Calu3 (cell line): ENCODE data around the gene EPHB2. TPM values are rescaled to one million over a fixed set of nuclear protein-coding genes. Genes with fewer than 3 reads are reported as not detected.

Source experiments
- BruUV-seq: library from RNA; stranded (reverse); fragments of 400-500 nt; replicated peaks from 2 replicates; lab custom pipeline; 2021; lab: Mats Ljungman, UMichigan
- CTCF ChIA-PET: fragments of 300-600 bp; sonication (Branson Sonifier 250); formaldehyde crosslinking; loops from one replicate; lab custom pipeline; 2022; ENCODE audit warnings: antibody characterized with exemption; lab: Charles Lee
- DNase-seq: peaks from one replicate; pipeline ENCODE4 v3.0.0; 2022
- H3K27ac Mint-ChIP-seq: one replicate; pipeline ENCODE4 v1.8.0; 2022; ENCODE audit warnings: mixed read lengths; ENCODE audit not compliant: unreplicated experiment
- H3K27me3 Mint-ChIP-seq: one replicate; pipeline ENCODE4 v1.8.0; 2022; ENCODE audit warnings: mixed read lengths; ENCODE audit not compliant: unreplicated experiment
- H3K36me3 Mint-ChIP-seq: one replicate; pipeline ENCODE4 v1.8.0; 2022; ENCODE audit warnings: mild to moderate bottlenecking, moderate library complexity, mixed read lengths; ENCODE audit not compliant: insufficient read depth, unreplicated experiment
- H3K4me1 Mint-ChIP-seq: one replicate; pipeline ENCODE4 v1.8.0; 2022; ENCODE audit warnings: mild to moderate bottlenecking, low read depth, mixed read lengths; ENCODE audit not compliant: unreplicated experiment
- H3K4me3 Mint-ChIP-seq: one replicate; pipeline ENCODE4 v1.8.0; 2022; ENCODE audit warnings: mild to moderate bottlenecking, low read depth, moderate library complexity, mixed read lengths; ENCODE audit not compliant: unreplicated experiment
- H3K9me3 Mint-ChIP-seq: one replicate; pipeline ENCODE4 v1.8.0; 2022; ENCODE audit warnings: low read depth, mixed read lengths; ENCODE audit not compliant: unreplicated experiment
- intact Hi-C: fragments of 100-400 bp; cut with micrococcal nuclease; formaldehyde crosslinking; loops from one replicate; pipeline ENCODE4 v1.10.0; 2022; ENCODE audit not compliant: unreplicated experiment
- total RNA-seq: library from RNA; stranded (reverse); gene quantifications from 2 replicates; pipeline ENCODE4 v1.2.3, GENCODE V29; 2022
- TF ChIP-seq, protein P1 (sequence below): fragments of 200-600 bp; IDR thresholded peaks from one replicate; pipeline ENCODE4 v1.8.0; 2022; ENCODE audit warnings: antibody characterized with exemption; ENCODE audit not compliant: unreplicated experiment

Gene EPHB2
- total RNA-seq, 1 experiment from 2014 or later = 19.3 TPM

DNA sequence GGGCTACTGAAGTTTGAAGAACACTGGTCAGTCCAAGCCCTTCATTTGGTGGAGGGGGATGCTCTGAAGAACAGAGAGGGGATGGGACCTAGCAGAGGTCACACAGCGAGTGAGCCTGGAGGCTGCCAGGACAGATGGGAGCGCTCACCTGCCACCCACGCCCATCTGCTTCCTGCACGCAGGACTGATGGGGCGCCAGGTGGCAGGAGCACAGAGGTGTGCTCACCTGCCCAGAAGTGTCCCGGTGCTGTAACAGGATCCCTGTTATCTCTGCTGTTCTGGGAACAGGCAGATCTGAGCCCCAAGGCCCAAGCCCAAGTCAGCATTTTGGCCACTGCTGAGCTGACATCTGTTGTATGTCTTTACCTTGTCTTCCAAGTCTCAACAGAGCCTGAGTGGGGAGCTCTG lies 40.5 kb downstream of the EPHB2 start:
- intact Hi-C loops = loop anchor here (5.0 kb wide), 1 partner anchor 81 kb away; no protein-coding TSS in a partner anchor
- peak overlapping the region; percentile 81 for H3K27ac Mint-ChIP-seq
- H3K4me1 Mint-ChIP-seq = peaks cover 23% of the 10 kb centered on the region
- H3K9me3 Mint-ChIP-seq = no peaks in the 10 kb centered on the region
- H3K36me3 Mint-ChIP-seq = peaks cover 4% of the 10 kb centered on the region
- no TSS peak for BruUV-seq
- no peak overlapping the region for H3K4me3 Mint-ChIP-seq
- peak; percentile 56 for DNase-seq
- CTCF ChIA-PET = interaction anchor here (0.6 to 1.3 kb wide), 4 partner anchors 47 to 183 kb away, joined by 3 to 7 read pairs (median 4); no protein-coding TSS in a partner anchor
- TF ChIP-seq, protein P1, sequence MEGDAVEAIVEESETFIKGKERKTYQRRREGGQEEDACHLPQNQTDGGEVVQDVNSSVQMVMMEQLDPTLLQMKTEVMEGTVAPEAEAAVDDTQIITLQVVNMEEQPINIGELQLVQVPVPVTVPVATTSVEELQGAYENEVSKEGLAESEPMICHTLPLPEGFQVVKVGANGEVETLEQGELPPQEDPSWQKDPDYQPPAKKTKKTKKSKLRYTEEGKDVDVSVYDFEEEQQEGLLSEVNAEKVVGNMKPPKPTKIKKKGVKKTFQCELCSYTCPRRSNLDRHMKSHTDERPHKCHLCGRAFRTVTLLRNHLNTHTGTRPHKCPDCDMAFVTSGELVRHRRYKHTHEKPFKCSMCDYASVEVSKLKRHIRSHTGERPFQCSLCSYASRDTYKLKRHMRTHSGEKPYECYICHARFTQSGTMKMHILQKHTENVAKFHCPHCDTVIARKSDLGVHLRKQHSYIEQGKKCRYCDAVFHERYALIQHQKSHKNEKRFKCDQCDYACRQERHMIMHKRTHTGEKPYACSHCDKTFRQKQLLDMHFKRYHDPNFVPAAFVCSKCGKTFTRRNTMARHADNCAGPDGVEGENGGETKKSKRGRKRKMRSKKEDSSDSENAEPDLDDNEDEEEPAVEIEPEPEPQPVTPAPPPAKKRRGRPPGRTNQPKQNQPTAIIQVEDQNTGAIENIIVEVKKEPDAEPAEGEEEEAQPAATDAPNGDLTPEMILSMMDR = no peak
- H3K27me3 Mint-ChIP-seq = no peaks in the 10 kb centered on the region

- H3K4me1 Mint-ChIP-seq = peaks cover 17% of the 10 kb centered on the region
- TF ChIP-seq, protein P1 = no peak
- no peak overlapping the region for H3K4me3 Mint-ChIP-seq
- H3K27ac Mint-ChIP-seq = no peak overlapping the region
- CTCF ChIA-PET = no interaction called here
- no peaks in the 10 kb centered on the region for H3K27me3 Mint-ChIP-seq
- intact Hi-C loops = loop anchor here (5.0 kb wide), 1 partner anchor 80 kb away; no protein-coding TSS in a partner anchor
- H3K36me3 Mint-ChIP-seq = no peaks in the 10 kb centered on the region
- no peaks in the 10 kb centered on the region for H3K9me3 Mint-ChIP-seq
- no peak for DNase-seq
- no TSS peak for BruUV-seq
These were observed 41.7 kb downstream of the EPHB2 start for GRCh38 chr1:22752339-22752738.

- Mint-ChIP-seq H3K27ac (no peak overlapping the region), H3K36me3 (no peaks in the 10 kb centered on the region), H3K4me3 (no peak overlapping the region), H3K4me1 (peaks cover 17% of the 10 kb centered on the region), H3K27me3 (no peaks in the 10 kb centered on the region), H3K9me3 (no peaks in the 10 kb centered on the region)
- CTCF ChIA-PET = no interaction called here
- TF ChIP-seq, protein P1 = no peak
- BruUV-seq = no TSS peak
- DNase-seq = no peak
- intact Hi-C loops = loop anchor here (5.0 kb wide), 1 partner anchor 79 kb away; no protein-coding TSS in a partner anchor
These were observed 42.9 kb downstream of the EPHB2 start for GRCh38 chr1:22753481-22753971.

DNA sequence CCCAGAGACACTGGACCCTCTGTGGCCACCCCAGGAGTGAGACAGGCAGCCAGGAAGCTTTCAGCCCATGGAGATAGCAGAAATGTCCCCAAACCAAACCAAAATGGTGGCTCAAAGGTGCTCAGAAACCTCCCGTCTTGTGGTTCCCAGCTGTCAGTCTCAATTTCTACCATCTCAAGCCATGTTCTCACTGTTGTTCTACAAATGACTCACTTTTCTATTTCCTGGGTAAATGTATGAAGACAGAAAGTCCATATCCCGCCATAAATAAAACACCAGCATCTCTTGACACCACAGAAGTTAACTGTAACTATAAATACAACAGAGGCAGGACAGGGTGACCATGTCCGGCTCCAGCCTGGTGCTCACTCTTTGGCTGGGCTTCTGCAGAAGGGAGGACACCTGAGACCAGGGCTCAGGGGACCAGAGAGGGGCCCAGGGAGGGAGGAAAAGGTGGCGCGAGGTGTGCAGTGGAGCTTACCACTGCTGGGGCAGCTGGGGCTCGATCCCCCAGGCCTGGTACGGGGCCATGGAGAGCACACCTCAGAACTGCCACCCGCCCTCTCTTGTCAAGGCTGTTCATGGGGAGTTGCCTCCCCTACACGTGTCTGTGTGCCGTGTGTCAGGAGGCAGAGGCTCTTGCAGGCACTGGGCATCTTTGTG lies 43.6 kb downstream of the EPHB2 start:
- H3K9me3 Mint-ChIP-seq = no peaks in the 10 kb centered on the region
- CTCF ChIA-PET = no interaction called here
- TF ChIP-seq, protein P1 = no peak
- no peak for DNase-seq
- H3K4me1 Mint-ChIP-seq = peaks cover 17% of the 10 kb centered on the region
- H3K27ac Mint-ChIP-seq = no peak overlapping the region
- BruUV-seq = no TSS peak
- no peaks in the 10 kb centered on the region for H3K36me3 Mint-ChIP-seq
- intact Hi-C loops = loop anchor here (5.0 kb wide), 1 partner anchor 78 kb away; no protein-coding TSS in a partner anchor
- no peak overlapping the region for H3K4me3 Mint-ChIP-seq
- no peaks in the 10 kb centered on the region for H3K27me3 Mint-ChIP-seq
